ENCODE measurements around the gene MGAT5. TPM values are rescaled to one million over a fixed set of nuclear protein-coding genes. Genes with fewer than 3 reads are reported as not detected.

MGAT5 gene
- total RNA-seq, 6 experiments from 2014 or later, result 4.5 to 16.0 (median 10.0) TPM

GRCh38 chr2:134258684-134259388 lies 5.0 kb downstream of the MGAT5 start:
- Histone ChIP-seq H3K27ac (peak overlapping the region in 2 of 3 donors; percentile 24), H3K4me3 (no peak overlapping the region), H3K27me3 (no peaks in the 10 kb centered on the region), H3K36me3 (no peaks in the 10 kb centered on the region), H3K4me1 (peaks cover 0 to 24% (median 8%) of the 10 kb centered on the region in 4 donors), H3K9me3 (no peaks in the 10 kb centered on the region)
- DNase-seq (no peak), ATAC-seq (peak in 3 of 4 donors; percentile 26 to 35 (median 30))
- TF ChIP-seq POLR2A (IDR thresholded peaks at IDR 0.05), result no peak
- TF ChIP-seq CTCF (IDR thresholded peaks at IDR 0.05), result no peak
- intact Hi-C loops (cut with DNase I), result no loop called here
- 47% methylated on average over 5 of the region's 7 CpGs for WGBS (ENCODE audit: insufficient coverage, low coverage, low lambda C conversion rate, missing lambda C conversion rate)

- Histone ChIP-seq H3K27me3 (no peaks in the 10 kb centered on the region), H3K9me3 (no peaks in the 10 kb centered on the region), H3K4me1 (peaks cover 0 to 21% (median 8%) of the 10 kb centered on the region in 4 donors), H3K4me3 (no peak overlapping the region), H3K36me3 (no peaks in the 10 kb centered on the region), H3K27ac (no peak overlapping the region)
- DNase-seq (no peak), ATAC-seq (no peak)
- intact Hi-C loops (cut with DNase I), result no loop called here
- TF ChIP-seq CTCF (IDR thresholded peaks at IDR 0.05) (no peak), POLR2A (IDR thresholded peaks at IDR 0.05) (no peak)
- WGBS (ENCODE audit: insufficient coverage, low coverage, low lambda C conversion rate, missing lambda C conversion rate), result 82% methylated on average over 2 of the region's 2 CpGs
Measured at GRCh38 chr2:134259571-134259970, 5.7 kb downstream of the MGAT5 start.

- no peak for DNase-seq
- Histone ChIP-seq H3K27ac (no peak overlapping the region), H3K9me3 (no peaks in the 10 kb centered on the region), H3K27me3 (no peaks in the 10 kb centered on the region), H3K36me3 (no peaks in the 10 kb centered on the region), H3K4me1 (peaks cover 0 to 21% (median 8%) of the 10 kb centered on the region in 4 donors), H3K4me3 (no peak overlapping the region)
- ATAC-seq, result no peak
- WGBS (ENCODE audit: insufficient coverage, low coverage, low lambda C conversion rate, missing lambda C conversion rate), result 98% methylated on average over 5 of the region's 8 CpGs
- no peak for TF ChIP-seq CTCF (IDR thresholded peaks at IDR 0.05)
- no peak for TF ChIP-seq POLR2A (IDR thresholded peaks at IDR 0.05)
- intact Hi-C loops (cut with DNase I), result no loop called here
Measured at GRCh38 chr2:134259994-134260393, 6.1 kb downstream of the MGAT5 start.

GRCh38 chr2:134260713-134261112 lies 6.8 kb downstream of the MGAT5 start:
- DNase-seq, result no peak
- H3K4me1 ChIP-seq, result peaks cover 0 to 21% (median 8%) of the 10 kb centered on the region in 4 donors
- H3K4me3 ChIP-seq, result no peak overlapping the region
- no peaks in the 10 kb centered on the region for H3K9me3 ChIP-seq
- no peak for ATAC-seq
- H3K36me3 ChIP-seq, result no peaks in the 10 kb centered on the region
- H3K27ac ChIP-seq, result no peak overlapping the region
- TF ChIP-seq POLR2A (IDR thresholded peaks at IDR 0.05) (no peak), CTCF (IDR thresholded peaks at IDR 0.05) (no peak)
- no peaks in the 10 kb centered on the region for H3K27me3 ChIP-seq
- WGBS (ENCODE audit: insufficient coverage, low coverage, low lambda C conversion rate, missing lambda C conversion rate), result 83% methylated on average over 2 of the region's 2 CpGs
- intact Hi-C loops (cut with DNase I), result no loop called here
